Measurements from ENCODE around the gene MATN4.
A peak's percentile ranks its signal among the peaks of the same experiment; 100 is the strongest.

The MATN4 gene

GRCh38 chr20:45313065-45313695, 5.1 kb upstream of the MATN4 start:
- Histone ChIP-seq H3K4me3 (ENCODE audit: low read depth, low read length) (no peak overlapping the region), H3K36me3 (replicated peaks) (no peaks in the 10 kb centered on the region), H3K27me3 (replicated peaks) (peaks cover 19% of the 10 kb centered on the region), H3K27ac (no peak overlapping the region)
- TF ChIP-seq, protein P1, sequence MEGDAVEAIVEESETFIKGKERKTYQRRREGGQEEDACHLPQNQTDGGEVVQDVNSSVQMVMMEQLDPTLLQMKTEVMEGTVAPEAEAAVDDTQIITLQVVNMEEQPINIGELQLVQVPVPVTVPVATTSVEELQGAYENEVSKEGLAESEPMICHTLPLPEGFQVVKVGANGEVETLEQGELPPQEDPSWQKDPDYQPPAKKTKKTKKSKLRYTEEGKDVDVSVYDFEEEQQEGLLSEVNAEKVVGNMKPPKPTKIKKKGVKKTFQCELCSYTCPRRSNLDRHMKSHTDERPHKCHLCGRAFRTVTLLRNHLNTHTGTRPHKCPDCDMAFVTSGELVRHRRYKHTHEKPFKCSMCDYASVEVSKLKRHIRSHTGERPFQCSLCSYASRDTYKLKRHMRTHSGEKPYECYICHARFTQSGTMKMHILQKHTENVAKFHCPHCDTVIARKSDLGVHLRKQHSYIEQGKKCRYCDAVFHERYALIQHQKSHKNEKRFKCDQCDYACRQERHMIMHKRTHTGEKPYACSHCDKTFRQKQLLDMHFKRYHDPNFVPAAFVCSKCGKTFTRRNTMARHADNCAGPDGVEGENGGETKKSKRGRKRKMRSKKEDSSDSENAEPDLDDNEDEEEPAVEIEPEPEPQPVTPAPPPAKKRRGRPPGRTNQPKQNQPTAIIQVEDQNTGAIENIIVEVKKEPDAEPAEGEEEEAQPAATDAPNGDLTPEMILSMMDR (IDR thresholded peaks at IDR 0.05; ENCODE audit: low read depth, low read length, missing control alignments) = no peak
- no peak for DNase-seq
- in situ Hi-C loops (cut with HindIII; ENCODE audit: low pct_ligation_motif_present, low sequenced_read_pairs) = no loop called here

GRCh38 chr20:45312241-45312640, 4.1 kb upstream of the MATN4 start:
- H3K36me3 ChIP-seq (replicated peaks) = no peaks in the 10 kb centered on the region
- H3K27ac ChIP-seq = no peak overlapping the region
- no peak for DNase-seq
- TF ChIP-seq, protein P1 (IDR thresholded peaks at IDR 0.05; ENCODE audit: low read depth, low read length, missing control alignments) = no peak
- H3K4me3 ChIP-seq (ENCODE audit: low read depth, low read length) = no peak overlapping the region
- in situ Hi-C loops (cut with HindIII; ENCODE audit: low pct_ligation_motif_present, low sequenced_read_pairs) = no loop called here
- peaks cover 14% of the 10 kb centered on the region for H3K27me3 ChIP-seq (replicated peaks)

GRCh38 chr20:45311589-45312211, 3.6 kb upstream of the MATN4 start:
- in situ Hi-C loops (cut with HindIII; ENCODE audit: low pct_ligation_motif_present, low sequenced_read_pairs) = no loop called here
- Histone ChIP-seq H3K27me3 (replicated peaks) (peaks cover 9% of the 10 kb centered on the region), H3K27ac (no peak overlapping the region), H3K4me3 (ENCODE audit: low read depth, low read length) (no peak overlapping the region), H3K36me3 (replicated peaks) (no peaks in the 10 kb centered on the region)
- DNase-seq = no peak
- TF ChIP-seq, protein P1 (IDR thresholded peaks at IDR 0.05; ENCODE audit: low read depth, low read length, missing control alignments) = peak; percentile 89

DNA sequence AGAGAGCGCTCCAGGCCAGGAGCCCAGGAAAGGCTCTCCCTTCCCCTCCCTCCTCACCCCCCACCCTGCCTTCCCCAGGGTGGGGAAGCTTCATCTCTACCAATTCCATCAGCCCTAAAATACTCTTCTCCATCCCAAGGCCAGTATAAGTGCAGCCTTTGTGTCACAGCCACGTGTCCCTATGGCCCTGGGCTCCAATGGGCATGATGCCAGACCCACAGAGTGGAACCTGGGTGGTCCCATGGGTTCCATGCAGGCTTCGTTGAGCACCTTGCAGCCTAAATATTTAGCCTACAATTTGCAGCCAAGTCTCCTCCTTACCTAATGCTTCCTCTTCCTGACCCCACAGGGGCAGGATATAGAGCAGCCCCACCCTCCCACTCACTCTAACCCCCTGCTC, 976 bp upstream of the MATN4 start:
- no peaks in the 10 kb centered on the region for H3K27me3 ChIP-seq (replicated peaks)
- in situ Hi-C loops (cut with HindIII; ENCODE audit: low pct_ligation_motif_present, low sequenced_read_pairs) = no loop called here
- DNase-seq = no peak
- TF ChIP-seq, protein P1 (IDR thresholded peaks at IDR 0.05; ENCODE audit: low read depth, low read length, missing control alignments) = no peak
- no peak overlapping the region for H3K27ac ChIP-seq
- no peaks in the 10 kb centered on the region for H3K36me3 ChIP-seq (replicated peaks)
- no peak overlapping the region for H3K4me3 ChIP-seq (ENCODE audit: low read depth, low read length)

GRCh38 chr20:45307076-45307640, 941 bp downstream of the MATN4 start:
- Histone ChIP-seq H3K36me3 (replicated peaks) (no peaks in the 10 kb centered on the region), H3K27me3 (replicated peaks) (no peaks in the 10 kb centered on the region), H3K27ac (no peak overlapping the region), H3K4me3 (ENCODE audit: low read depth, low read length) (no peak overlapping the region)
- in situ Hi-C loops (cut with HindIII; ENCODE audit: low pct_ligation_motif_present, low sequenced_read_pairs) = no loop called here
- DNase-seq = no peak
- TF ChIP-seq, protein P1 (IDR thresholded peaks at IDR 0.05; ENCODE audit: low read depth, low read length, missing control alignments) = no peak

Measured in brain microvascular endothelial cell (primary cell).